HG03571 (cell line): Measurements from ENCODE around the gene NCOR2.

Experiments
- ATAC-seq: cut with Tn5 transposase; IDR thresholded peaks from one replicate; pipeline ENCODE4 v1.9.1; 2021; ENCODE audit not compliant: unreplicated experiment

The NCOR2 gene

DNA sequence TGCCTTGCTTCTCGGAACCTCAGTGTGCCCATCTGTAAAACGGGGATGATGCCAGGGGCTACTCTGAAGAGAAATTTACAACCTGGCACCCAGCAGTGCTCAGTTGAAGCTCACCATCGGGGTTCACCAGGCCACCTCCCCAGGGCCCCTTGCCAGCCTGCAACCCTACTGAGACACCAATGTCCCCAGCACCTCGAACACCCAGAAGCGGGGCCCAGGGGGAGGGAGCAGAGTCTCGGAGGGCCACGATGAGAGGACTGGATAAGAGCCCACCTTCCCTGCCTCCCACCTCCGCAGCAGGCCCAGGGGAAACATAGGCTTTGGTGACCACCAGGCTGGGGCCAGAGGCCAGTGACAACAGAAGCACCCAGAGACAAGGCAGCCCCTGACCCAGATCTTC, 22.4 kb downstream of the NCOR2 start:
- ATAC-seq = no peak

DNA sequence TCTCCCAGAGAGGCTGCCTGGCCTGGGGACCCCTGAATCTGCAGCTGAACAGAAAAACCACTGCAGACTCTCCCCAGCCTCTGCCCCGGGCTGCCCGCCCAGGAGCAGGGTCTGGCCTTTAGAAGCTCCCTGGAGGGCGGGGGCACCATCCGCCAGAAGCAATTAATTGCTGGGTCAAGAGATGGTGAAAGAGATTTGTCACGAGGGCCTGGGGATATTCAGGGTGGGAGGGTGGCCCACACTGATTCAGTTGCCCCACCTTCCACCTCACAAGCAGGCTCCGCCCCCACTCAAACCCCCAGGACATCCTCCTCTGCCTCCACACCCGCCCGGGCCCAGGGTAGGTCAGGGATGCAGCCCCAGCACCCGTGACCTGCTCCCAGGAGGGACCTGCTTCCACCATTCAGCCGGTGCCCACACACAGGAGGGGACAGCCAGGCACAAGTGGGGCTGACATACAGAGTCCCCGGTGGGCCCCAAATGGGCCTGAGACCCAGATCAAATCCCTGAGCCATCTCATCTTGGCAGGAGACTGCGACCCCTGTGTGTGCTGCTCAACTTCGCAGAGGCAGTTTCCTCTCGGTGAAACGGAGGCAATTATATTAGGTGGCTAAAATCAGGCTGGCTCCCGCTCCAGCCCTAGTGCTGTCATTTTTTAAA, 23.0 kb downstream of the NCOR2 start:
- ATAC-seq = no peak

DNA sequence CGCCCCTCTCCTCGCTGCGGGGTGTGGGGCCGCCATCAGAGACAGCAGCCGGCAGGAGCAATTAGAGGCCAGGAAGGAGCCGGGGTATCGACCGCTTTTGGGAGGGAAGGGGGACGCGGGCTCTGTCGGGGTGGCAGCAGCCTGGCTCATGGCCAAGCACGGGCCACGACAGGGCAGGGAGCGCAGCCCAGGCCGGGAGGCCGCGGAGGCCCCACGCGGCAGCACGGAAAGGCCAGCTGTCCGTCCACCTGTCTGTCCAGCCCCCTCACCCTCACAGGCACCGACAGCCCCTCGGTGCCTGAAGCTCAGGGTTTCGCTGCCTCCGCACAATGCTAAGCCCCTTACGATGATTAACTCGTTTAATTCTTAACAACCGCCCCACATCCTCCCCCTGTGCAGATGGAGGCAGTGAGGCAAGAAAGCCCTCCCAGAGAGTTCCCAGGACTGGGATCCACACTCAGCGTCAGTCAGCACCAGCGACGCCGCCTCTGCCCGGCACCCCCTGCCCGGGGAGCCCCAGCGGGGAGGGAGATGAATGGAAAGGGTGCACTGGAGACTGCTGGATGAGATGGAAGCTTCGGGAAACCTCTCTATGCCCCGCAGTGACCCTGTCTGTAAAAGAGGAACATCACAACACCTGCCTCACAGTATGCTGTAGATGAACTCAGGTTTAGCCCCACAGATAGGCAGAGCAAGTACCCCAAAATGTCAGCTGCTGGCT, 23.7 kb downstream of the NCOR2 start:
- no peak for ATAC-seq

DNA sequence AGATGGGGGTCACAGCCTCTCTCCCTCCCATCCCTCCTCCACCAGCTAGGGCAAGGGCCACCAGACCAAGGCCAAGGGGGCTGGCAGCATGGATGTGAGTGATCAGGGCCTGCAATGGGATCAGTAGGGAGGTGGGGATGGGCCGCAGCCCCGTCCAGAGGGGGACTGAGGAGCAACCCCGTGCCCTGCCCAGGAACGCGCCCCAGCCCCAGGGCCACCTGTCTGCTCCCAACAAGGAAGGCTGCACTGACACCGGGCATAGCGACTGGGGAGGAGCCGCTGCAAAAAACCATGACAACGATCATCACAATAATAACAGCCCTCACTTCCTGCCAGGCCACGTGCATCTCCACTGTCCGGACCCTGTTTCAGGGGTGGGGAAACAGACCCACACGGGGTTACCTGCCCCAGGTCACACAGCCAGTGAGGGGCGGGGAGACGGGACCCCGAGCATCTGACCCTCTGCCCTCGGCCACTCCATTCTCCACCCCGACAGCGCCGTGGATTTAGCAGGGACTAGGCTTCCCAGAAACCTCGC, 24.3 kb downstream of the NCOR2 start:
- no peak for ATAC-seq

DNA sequence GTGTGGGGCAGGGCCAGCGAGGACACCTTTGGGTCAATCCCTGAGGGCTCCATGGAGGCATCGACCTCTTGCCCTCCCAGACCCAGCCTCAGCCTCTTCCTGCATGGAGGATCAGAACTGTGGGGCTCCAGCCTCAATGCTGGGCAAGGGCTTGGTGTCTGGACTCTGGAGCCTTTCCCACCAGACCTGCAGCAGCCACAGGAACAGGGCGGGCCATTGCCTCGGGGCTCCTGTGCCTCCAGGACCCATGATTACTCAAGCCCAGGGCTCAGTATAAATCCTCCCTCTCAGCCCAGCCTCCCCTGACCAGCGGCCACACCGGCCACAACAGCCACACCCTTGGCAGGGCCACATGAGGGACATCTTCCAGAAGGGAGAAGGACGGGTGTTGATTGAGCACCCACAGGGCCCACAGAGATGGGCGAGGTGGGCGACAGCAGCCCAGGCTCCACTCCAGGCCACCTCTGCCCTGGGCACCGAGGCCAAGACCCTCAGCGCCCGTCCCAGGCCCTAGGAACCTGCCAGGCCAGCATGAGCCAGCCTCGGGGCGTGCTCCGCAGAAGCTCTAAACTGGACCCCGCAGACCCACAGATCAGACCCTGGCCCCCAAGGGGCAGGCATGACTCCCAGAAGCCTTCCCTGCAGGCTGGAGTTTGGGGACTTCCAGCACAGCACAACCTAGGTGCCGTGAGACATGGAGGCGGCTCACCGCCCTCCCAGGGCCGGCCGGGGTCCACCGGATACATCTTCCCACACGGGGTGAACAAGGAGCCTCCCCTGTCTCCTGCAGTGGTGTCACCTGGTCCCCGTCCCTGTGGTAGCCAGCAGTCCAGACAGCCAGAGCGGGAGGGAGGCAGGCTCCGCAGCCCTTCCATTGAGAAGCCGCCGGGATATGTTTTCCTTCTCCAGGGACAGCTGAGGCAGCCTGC, 25.1 kb downstream of the NCOR2 start:
- ATAC-seq = no peak

DNA sequence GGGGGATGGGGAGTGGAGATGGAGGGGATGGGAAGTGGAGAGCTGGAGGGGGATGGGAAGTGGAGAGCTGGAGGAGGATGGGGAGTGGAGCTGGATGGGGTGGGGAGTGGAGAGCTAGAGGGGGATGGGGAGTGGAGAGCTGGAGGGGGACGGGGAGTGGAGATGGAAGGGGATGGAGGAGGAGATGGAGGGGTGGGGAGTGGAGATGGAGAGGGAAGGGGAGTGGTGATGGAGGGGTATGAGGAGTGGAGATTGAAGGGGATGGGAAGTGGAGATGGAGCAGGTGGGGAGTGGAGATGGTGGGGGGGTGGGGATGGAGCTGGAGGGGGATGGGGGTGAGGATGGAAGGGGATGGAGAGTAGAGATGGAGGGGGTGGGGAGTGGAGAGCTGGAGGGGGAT, 26.1 kb downstream of the NCOR2 start:
- ATAC-seq = no peak

DNA sequence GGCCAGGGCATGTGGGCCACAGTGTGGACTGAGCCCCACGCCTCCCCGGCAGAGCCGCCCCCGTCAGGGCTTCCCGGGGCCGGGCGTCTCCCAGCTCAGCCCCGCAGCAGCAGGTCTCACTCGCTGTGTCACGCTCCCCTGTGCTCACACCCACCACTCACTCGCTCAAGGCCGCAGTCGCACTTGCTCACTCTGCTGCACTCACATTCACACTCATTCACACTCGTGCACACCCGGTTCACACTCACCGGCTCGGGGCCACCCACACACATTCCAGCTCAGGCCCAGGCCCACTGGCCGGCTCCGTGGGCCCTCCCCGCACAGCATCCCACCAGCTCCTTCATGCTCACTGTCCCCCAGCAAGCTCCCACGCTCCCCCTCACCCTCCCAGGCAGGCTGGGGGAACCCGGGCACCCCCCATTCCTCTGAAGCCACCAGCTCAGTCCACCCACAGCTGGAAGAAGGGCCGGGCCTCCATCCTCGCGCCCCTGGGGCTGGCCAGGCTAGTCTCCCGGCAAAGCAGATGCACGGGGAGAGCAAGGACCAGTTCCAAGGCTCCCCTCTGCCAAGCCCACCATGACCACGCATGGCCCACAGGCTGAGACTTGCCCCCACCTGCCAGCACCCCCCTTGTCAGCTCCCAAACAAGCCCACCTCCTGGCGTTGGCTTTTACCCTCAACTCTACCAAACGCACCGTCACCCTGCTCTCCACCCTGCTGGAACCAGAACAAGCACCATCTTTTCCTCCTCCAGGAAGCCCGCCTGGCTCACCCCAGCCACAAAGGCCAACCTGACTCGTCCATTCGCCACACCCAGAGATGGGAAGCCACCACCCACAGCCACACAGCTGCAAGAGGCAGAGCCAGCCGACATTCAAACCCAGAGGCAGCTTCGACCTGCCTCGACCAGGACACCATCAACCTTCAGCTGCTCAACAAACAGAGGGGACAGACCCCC, 28.0 kb downstream of the NCOR2 start:
- no peak for ATAC-seq

DNA sequence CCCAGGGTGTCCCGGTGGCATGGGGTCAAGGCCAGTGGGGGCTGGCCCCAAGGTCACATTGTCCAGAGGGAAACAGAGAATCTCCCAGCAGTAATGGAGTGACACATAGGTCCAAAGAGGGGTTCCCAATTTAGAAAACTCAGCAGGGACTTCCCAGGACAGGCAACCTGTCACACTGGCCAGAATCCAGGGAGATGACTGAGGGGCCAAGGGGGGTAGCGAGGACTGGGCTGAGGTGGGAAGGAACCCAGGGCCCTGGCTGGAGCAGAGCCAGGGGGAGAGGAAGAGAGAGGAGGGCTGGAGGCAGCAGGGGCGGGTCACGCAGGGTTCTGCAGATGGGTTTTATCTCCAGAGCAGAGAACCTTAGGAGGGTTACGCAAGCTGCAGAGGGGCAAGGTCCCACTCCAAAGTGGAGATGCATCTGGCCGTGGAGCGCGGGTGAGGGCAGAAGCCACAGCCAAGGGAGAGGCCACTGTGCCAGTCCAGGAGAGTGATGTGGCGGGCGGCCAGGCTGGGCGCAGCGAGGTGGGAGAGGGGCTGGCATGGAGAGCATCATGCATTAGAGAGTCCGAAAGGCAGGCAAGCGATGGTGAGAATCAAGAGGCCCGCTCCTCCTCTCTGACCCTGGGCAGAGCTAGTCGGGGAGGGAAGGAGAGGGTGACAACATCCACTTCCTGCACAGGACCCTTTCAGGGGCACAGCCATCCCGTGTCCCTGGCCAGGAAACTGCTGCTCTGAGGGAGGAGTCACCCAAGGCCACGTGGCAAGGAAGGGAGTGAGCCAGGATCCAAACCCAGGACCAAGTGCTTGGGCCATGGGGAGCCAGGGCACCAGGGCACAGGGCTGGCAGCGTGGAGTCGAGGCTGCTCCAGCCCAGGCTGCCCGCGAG, 29.0 kb downstream of the NCOR2 start:
- no peak for ATAC-seq

DNA sequence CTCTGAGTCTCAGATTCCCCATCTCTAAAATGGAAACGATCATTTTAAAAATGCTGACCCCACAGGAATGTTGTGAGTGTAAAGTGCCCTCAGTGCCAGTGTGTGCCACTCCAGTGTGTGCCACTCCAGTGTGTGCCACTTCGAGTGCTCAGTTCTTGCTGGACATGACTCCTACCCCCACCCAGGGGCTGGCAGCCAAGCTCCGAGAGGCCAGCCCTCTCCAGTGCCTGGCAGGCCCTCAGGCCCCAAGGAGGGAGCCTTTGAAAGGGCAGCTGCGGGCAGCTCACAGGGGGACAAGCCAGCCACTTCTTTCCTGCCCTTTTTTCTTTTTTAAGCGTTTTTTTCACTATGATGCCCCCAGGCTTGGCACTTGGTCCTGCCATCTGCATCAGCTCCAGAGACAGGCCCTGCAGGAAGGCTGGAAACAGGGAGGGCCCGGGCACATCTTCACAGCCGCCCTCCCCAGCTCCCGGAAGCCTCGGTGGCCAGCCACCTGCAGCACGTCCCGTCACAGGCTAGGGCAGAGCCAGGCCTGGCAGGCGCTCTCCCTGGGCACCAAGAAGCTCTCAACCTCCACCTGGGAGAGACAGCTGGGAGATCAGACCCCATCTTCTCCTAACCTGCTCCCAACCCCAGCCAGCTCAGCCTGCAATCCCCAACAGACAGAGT, 29.8 kb downstream of the NCOR2 start:
- no peak for ATAC-seq

DNA sequence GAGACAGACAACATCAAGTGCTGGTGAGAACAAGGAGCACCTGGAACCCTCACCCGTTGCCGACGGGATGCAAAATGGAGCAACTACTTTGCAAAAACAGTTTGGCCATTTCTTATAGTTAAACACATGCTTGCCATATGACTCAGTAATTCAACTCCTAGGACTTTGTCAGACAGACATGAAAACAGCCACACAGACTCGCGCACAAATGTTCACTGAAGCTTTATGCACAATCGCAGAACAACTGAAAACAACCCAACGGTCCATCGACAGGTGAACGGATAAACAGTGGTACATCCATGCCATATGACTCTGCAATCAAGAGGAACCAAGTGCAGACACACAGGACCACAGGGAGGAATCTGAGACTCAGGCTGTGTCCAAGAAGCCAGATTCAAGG, 30.8 kb downstream of the NCOR2 start:
- no peak for ATAC-seq

DNA sequence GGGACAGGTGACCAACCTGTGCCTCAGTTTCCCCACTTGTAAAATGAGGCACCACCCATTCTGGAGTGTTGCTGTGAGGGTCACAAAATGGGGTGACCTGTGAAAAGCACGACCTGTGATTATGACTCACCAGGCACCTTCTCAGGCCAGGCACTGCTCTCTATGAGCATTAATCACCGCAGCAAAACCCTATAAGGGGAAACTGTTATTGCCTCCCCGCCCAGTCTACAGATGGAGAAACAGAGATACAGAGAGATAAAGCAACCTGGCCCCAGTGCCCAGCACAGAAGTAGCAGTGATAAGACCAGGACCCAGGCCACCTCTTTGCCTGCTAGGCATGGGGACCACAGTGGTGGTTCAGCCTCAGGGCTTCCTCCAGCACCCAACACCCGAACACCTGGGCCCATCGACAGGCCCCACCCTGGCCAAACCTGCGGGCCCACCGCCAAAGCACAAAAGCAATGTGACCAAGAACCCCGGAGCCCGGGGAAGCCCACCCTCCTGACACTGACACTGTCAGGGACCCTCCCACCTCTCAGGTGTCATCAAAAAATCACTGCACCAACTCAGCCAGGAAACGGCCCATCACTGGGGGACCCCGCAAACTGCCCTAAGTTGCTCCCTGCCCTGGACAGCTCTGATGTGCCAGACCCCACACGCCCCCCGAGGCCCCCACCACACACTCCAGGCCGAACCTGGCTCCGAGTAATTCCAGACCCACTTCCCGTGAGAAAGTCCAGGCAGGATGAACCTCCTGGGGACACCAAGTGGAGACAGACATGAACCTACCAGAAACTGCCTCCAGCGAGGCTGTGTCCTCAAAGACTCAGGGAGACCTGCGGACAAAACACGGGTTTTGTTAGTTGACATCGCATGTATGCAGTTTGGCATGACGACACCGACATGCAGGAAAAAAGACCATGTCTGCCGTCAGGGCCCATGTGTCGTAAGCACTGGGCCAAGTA, 32.4 kb downstream of the NCOR2 start:
- ATAC-seq = no peak

DNA sequence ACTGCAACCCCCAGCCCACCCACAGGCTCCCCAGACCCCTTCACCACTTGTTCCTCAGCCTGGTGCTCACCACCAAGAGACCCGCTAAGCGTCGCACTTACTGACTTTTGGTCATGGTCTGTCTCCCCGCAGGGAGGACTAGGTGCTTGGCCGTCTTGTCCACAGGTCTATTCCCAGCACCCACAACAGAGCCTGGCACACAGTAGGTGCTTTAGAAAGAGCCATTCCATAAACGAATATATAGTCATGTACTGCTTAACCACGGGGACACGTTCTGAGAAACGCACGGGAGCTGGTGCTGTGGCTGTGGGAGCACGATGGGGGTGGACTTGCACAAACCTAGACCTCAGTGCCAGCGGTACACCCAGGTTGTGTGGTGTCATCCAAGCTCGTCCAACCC, 34.0 kb downstream of the NCOR2 start:
- no peak for ATAC-seq

DNA sequence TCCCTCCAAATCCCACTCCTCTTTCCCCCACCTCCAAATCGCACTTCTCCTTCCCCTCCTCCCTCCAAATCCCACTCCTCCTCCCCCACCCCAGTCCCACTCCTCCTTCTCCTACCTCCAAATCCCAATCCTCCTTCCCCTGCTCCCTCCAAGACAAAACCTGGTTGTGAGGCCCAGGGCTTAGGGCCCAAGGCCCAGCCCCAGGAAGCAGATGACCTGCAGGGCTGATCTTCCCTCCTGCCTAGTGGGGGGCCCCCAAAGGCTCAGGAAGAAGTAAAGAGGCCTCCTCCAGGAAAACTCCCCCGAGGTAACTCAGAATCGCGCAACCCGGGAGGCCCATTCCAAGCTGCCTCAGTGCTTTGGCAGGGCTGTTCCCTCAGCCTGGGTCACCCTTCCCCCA, 34.4 kb downstream of the NCOR2 start:
- no peak for ATAC-seq

DNA sequence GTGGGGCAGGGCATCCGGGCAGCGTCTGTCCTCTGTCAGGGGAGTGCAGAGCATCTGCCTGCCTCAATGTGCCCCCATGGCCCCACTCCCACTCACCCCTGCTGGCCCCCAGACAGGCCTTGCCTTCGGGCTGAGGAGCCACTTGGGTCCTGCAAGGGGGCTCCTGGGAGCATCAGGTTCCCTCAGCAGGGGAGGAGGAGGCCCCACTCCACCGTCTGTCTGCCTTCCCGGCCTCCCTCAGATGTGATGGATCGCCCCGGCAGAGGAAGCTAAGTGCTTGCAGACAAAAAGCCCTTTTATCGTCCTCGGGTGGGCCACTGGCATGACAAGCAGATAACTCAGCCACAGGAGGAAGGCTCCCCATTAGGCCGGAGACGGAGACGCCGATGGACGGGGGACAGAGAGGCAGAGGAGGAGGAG, 35.1 kb downstream of the NCOR2 start:
- no peak for ATAC-seq

DNA sequence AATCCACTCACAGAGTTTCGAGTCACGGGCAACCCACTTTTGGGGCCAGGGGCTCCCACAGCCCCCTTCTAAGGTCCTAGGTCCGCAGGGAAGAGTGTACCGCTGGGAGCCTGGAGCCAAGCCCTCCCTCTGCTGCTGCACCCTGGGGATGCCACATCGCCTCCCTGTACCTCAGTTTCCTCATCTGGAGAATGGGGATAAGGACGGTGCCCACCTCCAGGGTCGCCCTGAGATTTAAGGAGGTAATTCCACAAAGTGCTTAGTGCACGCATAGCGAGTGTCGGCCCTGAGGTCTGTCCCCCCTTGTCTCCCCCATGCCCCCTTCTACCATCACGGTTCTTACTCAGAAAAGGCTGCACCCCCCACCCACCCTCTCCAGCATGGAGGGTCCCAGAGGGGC, 35.5 kb downstream of the NCOR2 start:
- no peak for ATAC-seq

DNA sequence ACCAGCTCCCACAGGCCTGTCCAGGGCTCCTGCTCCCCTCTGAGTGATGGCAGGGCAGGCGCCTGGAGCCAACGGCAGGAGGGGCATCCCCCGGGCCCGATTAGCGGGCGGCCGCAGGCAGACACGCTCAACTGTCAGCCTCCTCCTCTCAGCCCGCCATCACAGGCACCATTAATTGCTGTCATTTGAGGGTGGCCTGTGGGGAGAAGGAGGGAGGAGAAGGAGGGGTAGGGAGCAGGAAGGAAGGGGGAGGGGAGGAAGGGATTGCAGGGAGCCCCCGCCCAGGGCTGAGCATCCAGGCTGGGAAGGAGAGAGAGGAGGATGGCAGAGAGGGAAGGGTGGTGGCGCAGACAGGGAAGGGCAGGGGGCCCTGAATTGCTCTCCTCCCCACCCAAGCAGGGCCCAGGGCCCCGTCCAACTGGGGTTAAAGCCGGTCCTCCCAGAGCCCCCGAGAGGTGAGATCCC, 36.1 kb downstream of the NCOR2 start:
- no peak for ATAC-seq

DNA sequence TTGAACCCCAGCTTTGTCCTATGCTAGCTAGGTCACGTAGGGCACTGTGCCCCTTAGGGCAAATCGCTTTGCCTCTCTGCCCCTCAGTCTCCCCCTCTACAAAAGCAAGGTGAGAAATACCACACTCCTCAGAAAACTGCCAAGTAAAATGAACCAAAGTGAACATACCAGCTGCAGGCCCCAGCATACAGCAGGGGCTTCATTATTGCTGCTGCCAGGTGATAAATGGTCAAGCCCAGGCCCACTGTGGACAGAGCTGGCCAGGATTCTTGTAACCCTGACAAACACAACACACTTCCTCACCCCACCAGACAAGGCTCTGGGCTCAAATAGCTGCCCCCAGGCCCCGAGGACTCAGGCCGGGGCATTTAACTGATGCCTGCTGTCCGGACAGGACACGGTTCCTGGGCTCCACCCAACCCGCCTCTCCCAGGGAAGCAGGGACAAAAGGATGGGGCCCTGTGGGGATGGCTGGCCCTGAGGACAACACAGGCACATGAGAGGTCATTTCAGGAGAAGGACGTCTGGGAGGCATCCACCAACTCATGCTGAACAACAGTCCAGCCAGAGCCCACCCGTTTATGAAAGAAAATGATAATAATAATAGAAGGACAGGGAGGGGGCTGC, 36.7 kb downstream of the NCOR2 start:
- no peak for ATAC-seq
